ENCODE results near the gene PCDH15. TPM values are rescaled to one million over a fixed set of nuclear protein-coding genes. Genes with fewer than 3 reads are reported as not detected.

The PCDH15 gene
- total and polyA plus RNA-seq, 2 of the 8 experiments (the other 6 are each of a cell fraction or from before 2014, with no cell fraction given), result 0.11 TPM; not detected in 1

DNA sequence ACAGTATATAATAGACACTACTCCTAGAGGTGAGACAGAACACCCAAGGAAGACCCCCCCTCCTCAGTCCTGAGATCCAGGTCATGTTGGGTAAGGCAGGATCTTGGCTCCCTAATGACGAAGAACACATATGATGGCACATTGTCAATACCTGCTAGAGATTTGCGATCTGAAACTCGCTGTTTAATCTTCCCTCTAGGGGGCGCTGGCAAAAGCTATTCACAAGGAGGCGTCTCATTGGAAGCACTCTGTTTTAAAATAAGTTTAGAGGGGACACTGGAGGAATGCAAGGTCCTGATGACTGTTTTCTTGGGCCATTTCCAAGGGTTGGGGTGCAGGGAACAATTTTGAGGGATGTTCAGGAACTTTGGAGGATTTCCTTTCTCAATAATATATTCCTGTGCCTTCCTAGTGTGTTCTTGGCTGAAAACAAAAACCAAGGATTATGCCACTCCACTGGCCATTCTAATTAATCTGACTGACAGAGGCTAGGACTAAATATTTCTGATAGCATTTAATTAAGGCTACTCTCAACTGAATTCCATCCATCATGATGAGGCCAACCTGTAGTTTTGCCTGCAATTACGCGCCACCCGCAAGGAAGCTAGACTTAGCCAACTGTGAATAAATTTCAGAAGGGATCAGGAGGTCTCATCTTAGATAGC, 1014.7 kb downstream of the PCDH15 start (continued):
- TF ChIP-seq CHD1 (IDR thresholded peaks at IDR 0.05; ENCODE audit: low read depth, low read length), result no peak
